HL-60 (cell line): ENCODE data around the gene DBN1.

Experiments used
- GABPA ChIP-seq: IDR thresholded peaks from 2 replicates; pipeline ENCODE4 v1.6.1; 2012; ENCODE audit warnings: low read depth
- POLR2AphosphoS5 ChIP-seq: IDR thresholded peaks from 2 replicates; pipeline ENCODE4 v1.6.1; 2012; ENCODE audit warnings: low read depth
- SPI1 ChIP-seq: IDR thresholded peaks from 2 replicates; pipeline ENCODE4 v1.6.1; 2012; ENCODE audit warnings: low read depth, mild to moderate bottlenecking, borderline replicate concordance
- TF ChIP-seq, protein P1 (sequence below): IDR thresholded peaks from one replicate; pipeline ENCODE4 v1.5.1; 2011; ENCODE audit warnings: low read length, control low read depth, inconsistent platforms; ENCODE audit not compliant: insufficient read depth
- TF ChIP-seq, protein P2 (sequence below): IDR thresholded peaks from 2 replicates; pipeline ENCODE4 v1.6.1; 2012; ENCODE audit warnings: low read depth; ENCODE audit not compliant: insufficient replicate concordance

DNA sequence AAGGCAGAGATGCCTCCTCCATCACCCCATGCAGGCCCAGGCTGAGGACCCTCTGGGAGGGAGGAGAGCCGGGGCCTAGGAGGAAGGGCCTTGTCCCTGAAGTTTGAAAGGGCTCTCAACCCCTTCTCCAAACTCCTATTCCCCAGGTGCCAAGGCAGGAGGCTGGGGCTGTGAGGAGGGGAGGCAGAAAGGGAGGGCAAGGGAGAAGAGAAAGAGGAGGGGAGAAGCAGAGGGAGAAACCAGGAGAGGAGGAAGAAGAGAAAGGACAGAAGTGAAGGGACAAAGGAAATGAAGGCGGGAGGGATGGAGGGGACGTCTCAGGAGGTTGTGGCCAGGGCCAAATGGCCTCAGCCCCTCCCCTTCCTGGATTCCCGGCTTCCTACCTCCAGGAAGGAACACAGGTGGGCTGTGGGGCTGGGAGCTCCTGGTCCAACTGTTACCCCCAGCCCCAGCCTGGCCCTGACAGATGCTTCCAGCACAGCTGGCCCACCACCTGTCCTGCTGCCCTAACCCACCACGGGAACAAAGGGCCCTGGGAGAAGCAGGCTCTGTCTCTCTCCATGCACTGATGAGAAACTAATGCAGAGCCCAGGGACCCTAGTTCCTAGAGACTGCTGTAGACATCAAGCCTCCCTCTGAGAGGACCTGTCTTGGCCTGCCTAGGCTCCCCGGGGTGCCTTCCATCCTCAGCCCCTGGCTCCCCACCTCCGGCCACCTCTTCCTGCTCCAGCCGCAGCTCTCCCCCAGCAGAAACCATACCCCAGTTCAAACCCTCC lies 3.5 kb downstream of the DBN1 start:
- TF ChIP-seq, protein P1, sequence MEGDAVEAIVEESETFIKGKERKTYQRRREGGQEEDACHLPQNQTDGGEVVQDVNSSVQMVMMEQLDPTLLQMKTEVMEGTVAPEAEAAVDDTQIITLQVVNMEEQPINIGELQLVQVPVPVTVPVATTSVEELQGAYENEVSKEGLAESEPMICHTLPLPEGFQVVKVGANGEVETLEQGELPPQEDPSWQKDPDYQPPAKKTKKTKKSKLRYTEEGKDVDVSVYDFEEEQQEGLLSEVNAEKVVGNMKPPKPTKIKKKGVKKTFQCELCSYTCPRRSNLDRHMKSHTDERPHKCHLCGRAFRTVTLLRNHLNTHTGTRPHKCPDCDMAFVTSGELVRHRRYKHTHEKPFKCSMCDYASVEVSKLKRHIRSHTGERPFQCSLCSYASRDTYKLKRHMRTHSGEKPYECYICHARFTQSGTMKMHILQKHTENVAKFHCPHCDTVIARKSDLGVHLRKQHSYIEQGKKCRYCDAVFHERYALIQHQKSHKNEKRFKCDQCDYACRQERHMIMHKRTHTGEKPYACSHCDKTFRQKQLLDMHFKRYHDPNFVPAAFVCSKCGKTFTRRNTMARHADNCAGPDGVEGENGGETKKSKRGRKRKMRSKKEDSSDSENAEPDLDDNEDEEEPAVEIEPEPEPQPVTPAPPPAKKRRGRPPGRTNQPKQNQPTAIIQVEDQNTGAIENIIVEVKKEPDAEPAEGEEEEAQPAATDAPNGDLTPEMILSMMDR, result no peak
- TF ChIP-seq, protein P2, sequence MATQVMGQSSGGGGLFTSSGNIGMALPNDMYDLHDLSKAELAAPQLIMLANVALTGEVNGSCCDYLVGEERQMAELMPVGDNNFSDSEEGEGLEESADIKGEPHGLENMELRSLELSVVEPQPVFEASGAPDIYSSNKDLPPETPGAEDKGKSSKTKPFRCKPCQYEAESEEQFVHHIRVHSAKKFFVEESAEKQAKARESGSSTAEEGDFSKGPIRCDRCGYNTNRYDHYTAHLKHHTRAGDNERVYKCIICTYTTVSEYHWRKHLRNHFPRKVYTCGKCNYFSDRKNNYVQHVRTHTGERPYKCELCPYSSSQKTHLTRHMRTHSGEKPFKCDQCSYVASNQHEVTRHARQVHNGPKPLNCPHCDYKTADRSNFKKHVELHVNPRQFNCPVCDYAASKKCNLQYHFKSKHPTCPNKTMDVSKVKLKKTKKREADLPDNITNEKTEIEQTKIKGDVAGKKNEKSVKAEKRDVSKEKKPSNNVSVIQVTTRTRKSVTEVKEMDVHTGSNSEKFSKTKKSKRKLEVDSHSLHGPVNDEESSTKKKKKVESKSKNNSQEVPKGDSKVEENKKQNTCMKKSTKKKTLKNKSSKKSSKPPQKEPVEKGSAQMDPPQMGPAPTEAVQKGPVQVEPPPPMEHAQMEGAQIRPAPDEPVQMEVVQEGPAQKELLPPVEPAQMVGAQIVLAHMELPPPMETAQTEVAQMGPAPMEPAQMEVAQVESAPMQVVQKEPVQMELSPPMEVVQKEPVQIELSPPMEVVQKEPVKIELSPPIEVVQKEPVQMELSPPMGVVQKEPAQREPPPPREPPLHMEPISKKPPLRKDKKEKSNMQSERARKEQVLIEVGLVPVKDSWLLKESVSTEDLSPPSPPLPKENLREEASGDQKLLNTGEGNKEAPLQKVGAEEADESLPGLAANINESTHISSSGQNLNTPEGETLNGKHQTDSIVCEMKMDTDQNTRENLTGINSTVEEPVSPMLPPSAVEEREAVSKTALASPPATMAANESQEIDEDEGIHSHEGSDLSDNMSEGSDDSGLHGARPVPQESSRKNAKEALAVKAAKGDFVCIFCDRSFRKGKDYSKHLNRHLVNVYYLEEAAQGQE, result no peak
- no peak for TF ChIP-seq GABPA
- TF ChIP-seq SPI1, result no peak
- no peak for TF ChIP-seq POLR2AphosphoS5
